Measurements from ENCODE around the gene BRINP2.
A peak's percentile ranks its signal among the peaks of the same experiment; 100 is the strongest.

BRINP2 gene, protein sequence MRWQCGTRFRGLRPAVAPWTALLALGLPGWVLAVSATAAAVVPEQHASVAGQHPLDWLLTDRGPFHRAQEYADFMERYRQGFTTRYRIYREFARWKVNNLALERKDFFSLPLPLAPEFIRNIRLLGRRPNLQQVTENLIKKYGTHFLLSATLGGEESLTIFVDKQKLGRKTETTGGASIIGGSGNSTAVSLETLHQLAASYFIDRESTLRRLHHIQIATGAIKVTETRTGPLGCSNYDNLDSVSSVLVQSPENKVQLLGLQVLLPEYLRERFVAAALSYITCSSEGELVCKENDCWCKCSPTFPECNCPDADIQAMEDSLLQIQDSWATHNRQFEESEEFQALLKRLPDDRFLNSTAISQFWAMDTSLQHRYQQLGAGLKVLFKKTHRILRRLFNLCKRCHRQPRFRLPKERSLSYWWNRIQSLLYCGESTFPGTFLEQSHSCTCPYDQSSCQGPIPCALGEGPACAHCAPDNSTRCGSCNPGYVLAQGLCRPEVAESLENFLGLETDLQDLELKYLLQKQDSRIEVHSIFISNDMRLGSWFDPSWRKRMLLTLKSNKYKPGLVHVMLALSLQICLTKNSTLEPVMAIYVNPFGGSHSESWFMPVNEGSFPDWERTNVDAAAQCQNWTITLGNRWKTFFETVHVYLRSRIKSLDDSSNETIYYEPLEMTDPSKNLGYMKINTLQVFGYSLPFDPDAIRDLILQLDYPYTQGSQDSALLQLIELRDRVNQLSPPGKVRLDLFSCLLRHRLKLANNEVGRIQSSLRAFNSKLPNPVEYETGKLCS

GRCh38 chr1:177170756-177171535, at the start of gene BRINP2:
Gene BRINP2 (plus strand): TSS chr1:177170958. CDS start chr1:177229877, 58,919 bp downstream.
- peak; percentile 29 to 38 for DNase-seq

DNA sequence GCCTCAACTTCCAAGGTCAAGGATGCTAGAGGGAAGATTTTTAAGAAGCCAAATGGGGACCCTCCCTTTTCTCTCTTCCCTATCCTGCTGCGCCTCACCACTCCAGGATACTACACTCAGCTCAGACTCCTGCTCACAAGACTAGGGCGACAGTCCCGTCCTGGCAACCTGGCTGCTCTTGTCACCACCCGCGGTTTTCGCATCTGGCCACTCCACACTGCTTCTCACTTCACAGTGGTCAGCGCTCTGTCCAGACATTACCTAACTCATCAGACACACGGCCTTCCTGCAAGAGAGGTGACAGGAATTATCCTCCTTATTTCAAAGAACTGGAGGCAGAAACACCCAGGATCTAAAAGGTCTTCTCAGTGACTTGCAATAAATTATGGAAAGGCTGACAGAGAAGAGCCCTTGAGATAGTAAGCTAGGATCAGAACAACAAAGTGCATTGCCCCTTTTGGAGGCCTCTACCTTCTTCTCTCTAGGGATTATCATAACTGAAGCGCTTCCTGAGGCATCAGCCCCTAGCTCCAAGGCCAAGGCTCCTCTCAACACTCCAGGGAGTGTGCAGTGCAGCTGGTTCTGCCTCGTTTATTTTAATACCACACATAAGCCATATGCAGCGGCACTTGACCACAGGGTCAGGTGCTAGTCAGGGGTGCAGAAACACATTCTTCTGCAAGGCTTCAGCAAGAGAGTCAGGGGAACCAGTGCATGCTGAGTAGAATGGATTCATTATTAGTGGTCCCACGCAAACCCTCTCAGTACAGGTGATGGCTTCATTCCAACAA, 48.1 kb upstream of the BRINP2 start:
- no peak for DNase-seq

DNA sequence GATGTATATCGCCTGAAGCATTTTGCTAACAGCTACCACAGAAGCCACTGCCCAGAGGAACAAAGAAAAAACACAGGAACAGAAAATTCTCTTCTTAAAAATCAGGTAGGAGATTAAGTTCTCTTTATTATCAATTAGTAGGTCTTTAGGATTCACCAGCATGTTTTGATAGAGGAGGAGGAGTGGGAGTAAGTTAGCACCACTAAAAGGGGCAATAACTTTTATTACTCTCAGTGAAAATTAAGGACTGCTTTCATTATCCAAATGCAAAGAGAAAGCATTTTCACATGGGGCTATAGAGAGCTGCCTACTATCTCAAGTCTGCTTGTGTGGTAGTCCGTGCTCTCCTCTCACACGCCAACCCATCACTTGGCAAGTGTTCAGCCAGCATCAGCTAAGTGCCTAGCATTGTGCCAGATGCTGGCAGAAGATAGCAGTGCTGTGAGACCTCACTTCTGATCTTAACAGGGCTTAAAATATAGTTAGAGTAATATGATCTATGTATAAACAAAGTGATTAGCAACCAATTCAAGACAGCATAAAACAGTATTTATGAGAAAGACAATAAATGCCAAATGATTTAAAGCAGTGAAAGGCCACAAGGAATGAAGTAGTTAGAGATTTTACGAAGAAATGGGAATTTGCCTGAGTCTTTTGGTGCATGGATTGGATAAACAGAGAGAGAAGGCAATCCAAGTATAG, 46.0 kb upstream of the BRINP2 start:
- DNase-seq: no peak

- DNase-seq: no peak
Measured at GRCh38 chr1:177126267-177126666, 44.5 kb upstream of the BRINP2 start.

DNA sequence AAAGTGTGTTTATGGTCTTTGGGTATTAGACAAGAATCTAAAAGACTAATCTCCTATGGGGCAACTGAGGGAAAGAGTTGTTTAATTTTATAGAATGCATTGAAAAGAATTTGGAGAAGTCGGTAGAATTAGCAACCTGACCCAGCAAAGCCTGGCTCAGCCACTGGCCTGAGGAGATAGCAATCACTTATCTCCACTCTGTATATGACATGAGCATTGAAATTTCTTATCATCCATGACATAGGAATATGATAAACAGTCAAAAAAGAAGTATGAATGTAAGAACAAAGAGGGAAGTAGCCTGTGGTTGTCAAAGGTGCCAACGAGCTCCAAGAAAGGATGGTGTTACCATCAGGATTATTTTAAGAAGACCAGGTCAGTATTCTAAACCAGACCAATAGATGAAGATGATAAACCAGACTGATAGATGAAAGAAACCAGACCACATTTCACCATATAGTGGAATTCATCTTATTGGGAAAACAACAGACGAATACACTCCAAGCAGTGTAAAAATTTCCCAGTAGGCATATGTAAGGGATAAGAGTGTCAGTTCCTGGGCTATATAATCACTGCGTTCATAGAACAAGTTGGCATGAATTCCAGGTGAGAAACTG, 42.0 kb upstream of the BRINP2 start:
- no peak for DNase-seq

DNA sequence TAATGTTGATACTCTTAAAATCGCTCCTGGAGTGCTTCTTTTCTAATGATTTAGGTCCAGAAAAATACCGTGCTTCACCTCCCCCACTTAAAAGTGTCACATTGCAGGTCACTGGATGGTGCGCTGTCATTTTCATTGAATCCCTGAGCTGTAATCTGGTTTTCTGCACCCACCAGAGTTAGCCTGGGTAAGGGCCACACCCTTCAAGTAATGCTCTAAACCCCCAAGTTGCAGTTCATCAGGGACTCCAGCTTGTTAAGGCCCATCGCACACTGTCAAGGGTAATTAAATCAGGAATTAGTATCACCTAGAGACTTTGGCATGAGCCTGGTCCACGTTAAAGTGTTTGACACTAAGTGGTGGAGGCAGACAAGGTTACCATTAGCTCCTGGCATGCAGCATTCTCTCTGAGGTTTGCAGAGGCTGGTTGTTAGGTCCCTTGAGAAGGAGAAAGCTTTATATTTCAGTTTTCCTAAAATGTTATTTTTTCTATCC, 40.3 kb upstream of the BRINP2 start:
- no peak for DNase-seq

DNA sequence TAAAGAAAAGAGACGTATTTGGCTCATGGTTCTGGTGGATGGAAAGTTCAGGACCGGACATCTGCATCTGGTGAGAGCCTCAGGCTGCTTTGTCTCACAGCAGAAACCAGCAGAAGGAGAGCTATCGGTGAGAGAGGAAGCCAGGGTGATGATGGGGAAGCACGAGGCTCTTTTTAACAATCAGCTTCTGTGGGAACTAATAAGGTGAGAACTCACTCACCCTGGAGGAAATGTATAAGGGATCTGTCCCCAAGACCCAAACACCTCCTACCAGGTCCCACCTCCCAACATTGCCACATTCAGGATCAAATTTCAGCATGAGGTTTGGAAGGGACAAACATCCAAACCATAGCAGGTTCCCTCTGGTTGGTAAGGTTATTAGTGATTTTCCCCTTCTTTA, 39.0 kb upstream of the BRINP2 start:
- DNase-seq: no peak

DNA sequence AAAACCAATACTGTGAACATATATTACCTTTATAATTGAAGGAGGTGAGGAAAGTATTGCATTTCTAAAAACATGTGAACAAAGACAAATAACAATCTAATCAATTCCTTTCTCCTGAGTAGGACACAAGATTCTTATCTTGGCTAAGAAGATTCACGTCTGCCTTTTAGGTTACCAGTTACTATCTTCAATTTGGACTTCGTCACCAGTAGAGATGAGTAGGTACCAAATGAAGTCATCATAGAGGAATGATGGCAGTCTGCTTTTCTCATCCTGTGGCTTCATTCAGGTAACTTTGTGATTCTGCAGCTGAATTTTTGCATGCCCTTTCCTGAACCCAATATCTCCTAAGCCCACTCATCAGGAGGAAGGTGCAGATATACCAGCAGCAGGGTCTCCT, 38.6 kb upstream of the BRINP2 start:
- DNase-seq: no peak

- DNase-seq: no peak
Measured at GRCh38 chr1:177133977-177134538, 36.7 kb upstream of the BRINP2 start.

DNA sequence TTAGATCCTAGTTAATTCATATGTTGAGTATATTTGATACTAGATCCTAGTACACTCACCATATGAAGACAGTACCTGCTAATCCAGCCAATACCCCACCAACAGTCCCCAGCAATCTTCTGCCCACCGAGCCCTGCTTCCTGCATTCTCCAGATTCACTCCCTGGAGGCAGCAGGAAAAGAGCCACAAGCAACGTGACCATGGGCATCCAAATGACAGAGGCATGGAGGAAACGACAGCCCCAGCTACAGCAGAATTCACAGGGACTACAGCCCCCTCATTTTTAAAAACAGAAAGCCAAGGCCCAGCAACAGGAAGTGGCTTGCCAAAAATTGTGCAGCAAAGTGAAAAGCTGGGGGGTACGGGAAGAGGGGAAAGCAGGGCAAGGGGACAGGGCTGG, 35.5 kb upstream of the BRINP2 start:
- no peak for DNase-seq

DNA sequence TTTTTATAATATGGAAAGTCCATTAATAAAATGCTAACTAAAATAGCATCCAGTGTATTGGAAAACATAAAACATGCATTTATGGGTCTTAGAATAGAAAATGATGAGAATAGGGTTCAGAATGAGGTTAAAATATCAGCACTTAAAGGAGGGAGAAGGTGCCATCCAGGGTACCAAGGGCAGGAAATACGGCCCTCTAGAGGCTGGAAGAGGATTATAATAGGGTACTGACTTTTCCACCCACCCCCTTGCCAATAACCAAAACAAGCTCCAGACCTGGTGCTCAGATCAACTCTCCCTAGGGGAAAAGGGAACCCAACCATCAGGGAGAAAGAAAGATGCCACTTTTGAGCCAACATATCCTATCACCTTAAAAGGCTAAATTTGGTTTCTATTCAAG, 32.9 kb upstream of the BRINP2 start:
- DNase-seq: no peak

DNA sequence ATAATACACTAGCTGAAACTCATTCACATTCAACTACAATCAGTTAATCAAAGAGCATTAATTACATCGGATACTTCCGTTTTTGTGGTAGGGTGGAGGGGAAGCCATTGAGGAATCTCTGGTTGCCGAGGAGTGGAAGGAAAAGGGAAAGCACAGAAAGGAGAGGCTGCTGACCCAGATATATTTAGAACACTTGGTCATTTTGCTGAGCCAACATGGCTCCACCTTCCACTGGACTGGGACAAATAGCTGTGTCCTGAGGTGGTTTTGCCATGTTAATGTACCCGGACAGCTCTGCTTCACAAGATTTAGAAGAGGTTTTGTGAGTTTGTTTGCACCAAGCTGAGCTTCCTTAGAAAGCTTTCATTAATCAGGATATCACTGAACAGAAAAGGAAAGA, 32.4 kb upstream of the BRINP2 start:
- no peak for DNase-seq

GRCh38 chr1:177142010-177142409, 28.7 kb upstream of the BRINP2 start:
- no peak for DNase-seq

- DNase-seq: no peak
Measured at GRCh38 chr1:177142791-177143271, 27.9 kb upstream of the BRINP2 start.

GRCh38 chr1:177145106-177146070, 25.4 kb upstream of the BRINP2 start:
- DNase-seq: no peak

DNA sequence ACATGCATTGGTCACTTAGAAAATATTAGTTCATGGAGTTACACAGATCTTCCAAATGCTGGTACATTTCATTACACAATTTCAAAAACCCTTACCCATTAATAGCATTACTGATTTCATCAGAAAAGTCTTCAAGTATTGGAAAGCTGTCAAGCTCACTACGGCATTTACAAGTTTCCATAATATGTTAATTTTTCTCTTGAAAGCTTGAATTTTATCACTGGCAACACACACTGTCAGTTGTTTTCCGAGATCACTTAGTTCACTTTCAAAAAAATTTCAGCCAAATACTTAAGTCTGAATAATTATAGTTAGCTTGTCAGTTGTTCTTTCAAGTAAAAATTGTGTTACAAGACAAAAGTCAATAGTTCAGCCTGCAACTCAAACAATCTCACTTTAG, 24.3 kb upstream of the BRINP2 start:
- no peak for DNase-seq

GRCh38 chr1:177162243-177162642, 8.5 kb upstream of the BRINP2 start:
- DNase-seq: no peak

DNA sequence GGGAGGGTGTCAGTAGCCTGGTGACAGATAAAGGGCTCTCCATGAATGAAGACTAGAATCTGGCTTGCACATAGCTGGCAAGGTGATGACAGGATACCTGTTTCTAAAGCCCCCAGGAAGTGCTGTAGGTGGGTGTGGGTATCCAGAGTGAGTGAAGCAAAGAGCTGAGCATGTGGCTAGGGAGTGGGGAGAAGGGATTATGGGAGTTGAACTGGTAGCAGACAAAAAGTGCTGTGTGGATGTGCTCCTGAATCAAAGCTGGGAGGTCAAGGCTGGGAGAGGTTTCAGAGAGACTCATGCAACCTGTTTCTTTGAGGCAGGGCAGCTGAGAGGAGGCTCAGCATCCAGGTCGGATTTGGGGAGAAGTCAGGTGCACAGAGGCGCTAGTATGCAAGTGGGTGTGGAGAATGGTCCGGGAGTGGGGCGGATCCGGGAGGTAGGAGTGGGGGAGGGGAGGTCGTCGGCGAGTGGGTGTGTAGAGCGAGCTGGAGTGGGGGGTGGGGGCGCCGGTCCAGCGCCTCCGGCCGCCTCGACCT, 6.8 kb upstream of the BRINP2 start:
- DNase-seq: no peak

DNA sequence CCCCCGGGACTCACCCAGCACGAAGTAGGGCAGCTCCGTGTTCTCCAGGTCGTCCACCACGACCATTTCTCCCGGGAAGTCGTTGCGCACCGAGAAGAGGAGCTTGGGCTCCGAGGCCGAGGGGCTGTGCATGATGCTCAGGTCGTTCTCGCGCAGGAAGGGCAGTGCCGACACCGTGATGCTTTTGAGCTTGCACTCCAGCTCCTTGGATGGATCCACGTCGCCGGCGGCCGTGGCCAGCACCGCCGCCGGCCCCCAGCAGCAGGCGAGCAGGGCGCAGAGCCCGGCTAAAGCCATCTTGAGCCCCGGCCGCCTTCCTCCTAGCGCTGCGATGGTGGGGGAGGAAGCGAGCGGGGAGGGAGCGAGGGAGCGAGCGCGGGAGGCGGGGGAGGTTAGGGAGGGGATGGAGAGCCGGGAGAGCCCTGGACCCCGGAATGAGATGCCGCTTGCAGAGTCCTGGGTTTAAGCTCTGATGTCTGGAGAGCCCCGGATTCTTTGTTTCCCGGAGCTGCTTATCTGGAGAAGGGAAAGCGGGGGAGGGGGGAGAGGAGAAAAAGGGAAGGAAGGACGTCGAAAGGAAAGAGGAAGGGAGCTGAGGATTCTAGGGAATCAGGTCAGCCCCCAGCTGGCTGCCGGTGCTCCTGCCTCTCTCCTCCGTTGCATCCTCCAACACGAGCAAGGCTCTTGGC, 6.2 kb upstream of the BRINP2 start, which contains the start of gene ASTN1:
Gene ASTN1, minus strand, starts transcription at position 333 of the 689 bp plus-strand sequence. Its CDS starts 36 bp downstream, at position 297.
- no peak for DNase-seq
